Neuron (in vitro differentiated cells): Measurements from ENCODE around the gene TRPM2.

Source experiments
- H2AFZ ChIP-seq: one replicate; pipeline ENCODE4 v1.6.1; 2013; ENCODE audit warnings: low read depth, mild to moderate bottlenecking, inconsistent platforms, low read length, moderate library complexity
- H3K27me3 ChIP-seq: one replicate; pipeline ENCODE4 v1.6.1; 2013; ENCODE audit warnings: low read length; ENCODE audit not compliant: insufficient read depth
- H3K36me3 ChIP-seq: one replicate; pipeline ENCODE4 v1.6.1; 2013; ENCODE audit warnings: low read length; ENCODE audit not compliant: insufficient read depth
- H3K4me1 ChIP-seq: one replicate; pipeline ENCODE4 v1.6.1; 2013; ENCODE audit warnings: low read length; ENCODE audit not compliant: insufficient read depth
- H3K4me3 ChIP-seq: 2 replicates; pipeline ENCODE4 v1.5.1; 2013; ENCODE audit warnings: mild to moderate bottlenecking, low read length, moderate library complexity
- H3K9me3 ChIP-seq: one replicate; pipeline ENCODE4 v1.6.1; 2013; ENCODE audit warnings: low read length

Gene TRPM2

GRCh38 chr21:44379991-44380865 is 26.8 kb downstream of the TRPM2 start:
- Histone ChIP-seq H2AFZ (no peak overlapping the region), H3K4me1 (peaks cover 4% of the 10 kb centered on the region), H3K9me3 (peaks cover 2% of the 10 kb centered on the region), H3K36me3 (no peaks in the 10 kb centered on the region), H3K27me3 (no peaks in the 10 kb centered on the region), H3K4me3 (no peak overlapping the region)

- no peak overlapping the region for H2AFZ ChIP-seq
- no peaks in the 10 kb centered on the region for H3K27me3 ChIP-seq
- H3K4me1 ChIP-seq = peaks cover 4% of the 10 kb centered on the region
- H3K36me3 ChIP-seq = no peaks in the 10 kb centered on the region
- H3K4me3 ChIP-seq = no peak overlapping the region
- H3K9me3 ChIP-seq = peaks cover 4% of the 10 kb centered on the region
Measured at GRCh38 chr21:44380876-44381275, 27.5 kb downstream of the TRPM2 start.

- H2AFZ ChIP-seq = no peak overlapping the region
Measured at GRCh38 chr21:44381874-44382273, 28.5 kb downstream of the TRPM2 start.

GRCh38 chr21:44382536-44382935 is 29.1 kb downstream of the TRPM2 start:
- Histone ChIP-seq H2AFZ (no peak overlapping the region), H3K4me1 (peaks cover 4% of the 10 kb centered on the region), H3K27me3 (no peaks in the 10 kb centered on the region), H3K4me3 (no peak overlapping the region), H3K36me3 (no peaks in the 10 kb centered on the region), H3K9me3 (peaks cover 4% of the 10 kb centered on the region)

More at GRCh38 chr21:44381874-44382273, 28.5 kb downstream of the TRPM2 start:
- Histone ChIP-seq H3K36me3 (no peaks in the 10 kb centered on the region), H3K4me1 (peaks cover 4% of the 10 kb centered on the region), H3K9me3 (peaks cover 4% of the 10 kb centered on the region), H3K27me3 (no peaks in the 10 kb centered on the region), H3K4me3 (no peak overlapping the region)

GRCh38 chr21:44383216-44383615 is 29.8 kb downstream of the TRPM2 start:
- no peak overlapping the region for H2AFZ ChIP-seq
- peaks cover 4% of the 10 kb centered on the region for H3K9me3 ChIP-seq
- no peaks in the 10 kb centered on the region for H3K27me3 ChIP-seq
- no peak overlapping the region for H3K4me3 ChIP-seq
- H3K4me1 ChIP-seq = peaks cover 4% of the 10 kb centered on the region
- no peaks in the 10 kb centered on the region for H3K36me3 ChIP-seq

- H3K27me3 ChIP-seq = no peaks in the 10 kb centered on the region
- H3K4me3 ChIP-seq = no peak overlapping the region
- H3K36me3 ChIP-seq = no peaks in the 10 kb centered on the region
- peaks cover 4% of the 10 kb centered on the region for H3K4me1 ChIP-seq
- H3K9me3 ChIP-seq = peaks cover 4% of the 10 kb centered on the region
- H2AFZ ChIP-seq = no peak overlapping the region
Measured at GRCh38 chr21:44384968-44385367, 31.5 kb downstream of the TRPM2 start.

- Histone ChIP-seq H3K9me3 (peaks cover 3% of the 10 kb centered on the region), H3K4me3 (no peak overlapping the region), H3K4me1 (no peaks in the 10 kb centered on the region), H3K27me3 (no peaks in the 10 kb centered on the region), H3K36me3 (no peaks in the 10 kb centered on the region), H2AFZ (no peak overlapping the region)
Measured at GRCh38 chr21:44389335-44389734, 35.9 kb downstream of the TRPM2 start.

GRCh38 chr21:44390886-44391285 is 37.5 kb downstream of the TRPM2 start:
- Histone ChIP-seq H3K36me3 (no peaks in the 10 kb centered on the region), H3K9me3 (no peaks in the 10 kb centered on the region), H3K4me1 (no peaks in the 10 kb centered on the region), H2AFZ (no peak overlapping the region), H3K4me3 (no peak overlapping the region), H3K27me3 (no peaks in the 10 kb centered on the region)

GRCh38 chr21:44391345-44392091 is 38.1 kb downstream of the TRPM2 start:
- H2AFZ ChIP-seq = no peak overlapping the region
- H3K36me3 ChIP-seq = no peaks in the 10 kb centered on the region
- no peaks in the 10 kb centered on the region for H3K9me3 ChIP-seq
- no peaks in the 10 kb centered on the region for H3K4me1 ChIP-seq
- no peak overlapping the region for H3K4me3 ChIP-seq
- no peaks in the 10 kb centered on the region for H3K27me3 ChIP-seq

GRCh38 chr21:44392185-44392584 is 38.8 kb downstream of the TRPM2 start:
- Histone ChIP-seq H2AFZ (no peak overlapping the region), H3K27me3 (no peaks in the 10 kb centered on the region), H3K4me1 (no peaks in the 10 kb centered on the region), H3K36me3 (no peaks in the 10 kb centered on the region), H3K4me3 (no peak overlapping the region), H3K9me3 (no peaks in the 10 kb centered on the region)

GRCh38 chr21:44392916-44393315 is 39.5 kb downstream of the TRPM2 start:
- Histone ChIP-seq H3K4me3 (no peak overlapping the region), H3K27me3 (no peaks in the 10 kb centered on the region), H3K36me3 (no peaks in the 10 kb centered on the region), H3K4me1 (no peaks in the 10 kb centered on the region), H2AFZ (no peak overlapping the region), H3K9me3 (peaks cover 3% of the 10 kb centered on the region)

- Histone ChIP-seq H3K36me3 (no peaks in the 10 kb centered on the region), H3K4me3 (no peak overlapping the region), H3K9me3 (peaks cover 3% of the 10 kb centered on the region), H3K27me3 (peaks cover 1% of the 10 kb centered on the region), H3K4me1 (no peaks in the 10 kb centered on the region), H2AFZ (no peak overlapping the region)
Measured at GRCh38 chr21:44394733-44395132, 41.3 kb downstream of the TRPM2 start.

- no peaks in the 10 kb centered on the region for H3K4me1 ChIP-seq
- no peak overlapping the region for H3K4me3 ChIP-seq
- H3K27me3 ChIP-seq = peaks cover 6% of the 10 kb centered on the region
- H3K9me3 ChIP-seq = peaks cover 3% of the 10 kb centered on the region
- no peaks in the 10 kb centered on the region for H3K36me3 ChIP-seq
- no peak overlapping the region for H2AFZ ChIP-seq
Measured at GRCh38 chr21:44395260-44395659, 41.8 kb downstream of the TRPM2 start.
